AG09309 (cell line): ENCODE data around the gene CYP4F8.
"Not testable (repeated sequence)": the region's sequence is repeated elsewhere in the genome, so short reads cannot be mapped to it uniquely, and the experiment has no call there.

Experiments used
- DNase-seq: peaks from one replicate; pipeline ENCODE4 v3.0.0-alpha.2; 2010; ENCODE audit warnings: low read depth
- H3K4me3 ChIP-seq: 2 replicates; pipeline ENCODE4 v1.5.1; 2011; ENCODE audit warnings: mild to moderate bottlenecking, low read depth, low read length, moderate library complexity; ENCODE audit not compliant: control insufficient read depth
- TF ChIP-seq, protein P1 (sequence below): IDR thresholded peaks from 2 replicates; pipeline ENCODE4 v1.5.1; 2011; ENCODE audit warnings: mild to moderate bottlenecking, low read depth, low read length, inconsistent platforms; ENCODE audit not compliant: insufficient read depth, control insufficient read depth; ENCODE audit errors: missing control alignments

Gene CYP4F8

DNA sequence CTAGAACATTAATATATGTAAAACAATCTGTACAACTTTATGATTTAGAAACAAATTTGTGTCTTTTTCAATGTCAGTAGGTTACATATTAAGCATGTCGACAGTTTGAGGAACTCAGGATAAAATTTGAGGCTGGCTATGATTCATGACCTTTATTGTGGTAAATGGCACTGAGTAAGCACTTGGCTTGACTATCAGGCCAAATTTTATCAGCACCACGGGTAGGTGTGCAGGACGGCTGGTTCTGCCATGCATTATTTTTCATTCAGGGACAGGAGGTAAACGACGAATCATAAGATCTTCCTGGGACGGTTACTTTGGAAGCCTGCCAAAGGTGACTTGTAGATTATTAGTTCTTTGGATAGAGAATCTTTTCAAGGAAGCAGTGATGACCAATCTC is 19.9 kb upstream of the CYP4F8 start:
- TF ChIP-seq, protein P1, sequence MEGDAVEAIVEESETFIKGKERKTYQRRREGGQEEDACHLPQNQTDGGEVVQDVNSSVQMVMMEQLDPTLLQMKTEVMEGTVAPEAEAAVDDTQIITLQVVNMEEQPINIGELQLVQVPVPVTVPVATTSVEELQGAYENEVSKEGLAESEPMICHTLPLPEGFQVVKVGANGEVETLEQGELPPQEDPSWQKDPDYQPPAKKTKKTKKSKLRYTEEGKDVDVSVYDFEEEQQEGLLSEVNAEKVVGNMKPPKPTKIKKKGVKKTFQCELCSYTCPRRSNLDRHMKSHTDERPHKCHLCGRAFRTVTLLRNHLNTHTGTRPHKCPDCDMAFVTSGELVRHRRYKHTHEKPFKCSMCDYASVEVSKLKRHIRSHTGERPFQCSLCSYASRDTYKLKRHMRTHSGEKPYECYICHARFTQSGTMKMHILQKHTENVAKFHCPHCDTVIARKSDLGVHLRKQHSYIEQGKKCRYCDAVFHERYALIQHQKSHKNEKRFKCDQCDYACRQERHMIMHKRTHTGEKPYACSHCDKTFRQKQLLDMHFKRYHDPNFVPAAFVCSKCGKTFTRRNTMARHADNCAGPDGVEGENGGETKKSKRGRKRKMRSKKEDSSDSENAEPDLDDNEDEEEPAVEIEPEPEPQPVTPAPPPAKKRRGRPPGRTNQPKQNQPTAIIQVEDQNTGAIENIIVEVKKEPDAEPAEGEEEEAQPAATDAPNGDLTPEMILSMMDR, result no peak
- H3K4me3 ChIP-seq, result no peak overlapping the region
- no peak for DNase-seq

DNA sequence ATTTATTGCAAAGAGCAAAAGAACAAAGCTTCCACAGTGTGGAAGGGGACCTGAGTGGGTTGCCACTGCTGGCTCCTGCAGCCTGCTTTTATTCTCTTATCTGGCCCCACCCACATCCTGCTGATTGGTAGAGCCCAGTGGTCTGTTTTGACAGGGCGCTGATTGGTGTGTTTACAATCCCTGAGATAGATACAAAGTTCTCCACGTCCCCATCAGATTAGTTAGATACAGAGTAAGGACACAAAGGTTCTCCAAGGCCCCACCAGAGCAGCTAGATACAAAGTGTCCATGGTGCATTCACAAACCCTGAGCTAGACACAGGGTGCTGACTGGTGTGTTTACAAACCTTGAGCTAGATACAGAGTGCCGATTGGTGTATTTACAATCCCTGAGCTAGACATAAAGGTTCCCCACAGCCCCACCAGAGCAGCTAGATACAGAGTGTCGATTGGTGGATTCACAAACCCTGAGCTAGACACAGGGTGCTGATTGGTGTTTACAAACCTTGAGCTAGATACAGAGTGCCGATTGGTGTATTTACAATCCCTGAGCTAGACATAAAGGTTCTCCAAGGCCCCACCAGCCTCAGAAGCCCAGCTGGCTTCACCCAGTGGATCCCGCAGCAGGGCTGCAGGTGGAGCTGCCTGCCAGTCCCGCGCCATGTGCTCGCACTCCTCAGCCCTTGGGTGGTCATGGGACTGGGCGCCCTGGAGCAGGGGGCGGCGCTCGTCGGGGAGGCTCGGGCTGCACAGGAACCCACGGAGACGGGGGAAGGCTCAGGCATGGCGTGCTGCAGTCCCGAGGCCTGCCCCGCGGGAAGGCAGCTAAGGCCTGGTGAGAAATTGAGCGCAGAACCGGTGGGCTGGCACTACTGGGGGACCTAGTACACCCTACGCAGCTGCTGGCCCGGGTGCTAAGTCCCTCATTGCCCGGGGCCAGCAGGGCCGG is 6.8 kb upstream of the CYP4F8 start:
- H3K4me3 ChIP-seq, DNase-seq: not testable (repeated sequence)

DNA sequence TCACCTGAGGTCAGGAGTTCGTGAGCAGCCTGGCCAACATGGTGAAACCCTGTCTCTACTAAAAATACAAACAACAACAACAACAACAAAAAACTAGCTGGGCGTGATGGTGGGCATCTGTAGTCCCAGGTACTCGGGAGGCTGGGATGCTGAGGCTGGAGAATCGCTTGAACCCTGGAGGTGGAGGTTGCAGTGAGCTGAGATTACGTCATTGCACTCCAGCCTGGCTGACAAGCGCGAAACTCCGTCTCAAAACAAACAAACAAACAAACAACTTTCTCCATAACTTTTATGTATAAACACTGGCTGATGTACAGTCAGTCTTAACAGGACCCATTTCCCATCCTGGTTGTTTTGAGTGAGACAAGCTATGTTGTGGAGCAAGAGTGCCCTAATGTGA is 5.8 kb upstream of the CYP4F8 start:
- no peak for DNase-seq
- TF ChIP-seq, protein P1, result no peak
- H3K4me3 ChIP-seq, result no peak overlapping the region

DNA sequence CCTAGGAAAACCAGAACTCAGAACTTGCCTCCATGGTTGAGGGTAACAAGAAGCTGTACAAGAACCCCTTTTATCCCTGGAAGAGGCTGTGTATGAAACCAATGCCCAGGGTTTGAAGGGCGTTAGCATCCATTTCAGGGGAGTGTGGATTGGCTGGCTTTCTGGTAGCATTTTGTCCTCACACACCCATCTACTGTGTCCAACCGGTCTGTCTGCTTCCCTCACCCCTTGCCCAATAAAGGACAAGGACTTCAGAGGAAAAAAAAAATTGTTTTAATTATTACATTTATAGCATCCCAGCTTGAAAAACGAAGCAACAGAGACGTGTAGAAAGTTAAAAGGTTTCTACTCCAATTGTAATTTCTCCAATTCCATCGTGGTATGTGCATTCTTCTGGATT is 2.7 kb upstream of the CYP4F8 start:
- TF ChIP-seq, protein P1, result no peak
- no peak for DNase-seq
- no peak overlapping the region for H3K4me3 ChIP-seq

DNA sequence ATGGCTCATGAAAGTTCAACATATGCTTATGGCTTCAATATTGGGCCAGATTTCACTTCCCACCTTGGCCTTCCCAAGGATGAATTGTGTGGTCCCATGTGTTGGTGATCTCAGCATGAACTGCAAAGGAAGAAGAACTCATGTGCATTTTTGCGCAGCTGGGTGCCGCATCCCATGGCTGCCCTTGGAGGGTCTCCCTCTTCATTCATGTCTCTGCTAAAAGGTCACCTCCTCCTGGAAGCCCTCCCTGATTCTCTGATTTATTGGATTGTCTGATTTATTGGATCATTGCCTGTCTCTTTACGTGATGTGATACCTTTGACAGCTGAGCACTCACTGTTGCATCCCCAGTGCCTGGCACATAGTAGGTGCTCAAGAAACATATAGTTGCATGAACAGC is 1.7 kb upstream of the CYP4F8 start:
- TF ChIP-seq, protein P1, result no peak
- DNase-seq, result no peak
- no peak overlapping the region for H3K4me3 ChIP-seq

DNA sequence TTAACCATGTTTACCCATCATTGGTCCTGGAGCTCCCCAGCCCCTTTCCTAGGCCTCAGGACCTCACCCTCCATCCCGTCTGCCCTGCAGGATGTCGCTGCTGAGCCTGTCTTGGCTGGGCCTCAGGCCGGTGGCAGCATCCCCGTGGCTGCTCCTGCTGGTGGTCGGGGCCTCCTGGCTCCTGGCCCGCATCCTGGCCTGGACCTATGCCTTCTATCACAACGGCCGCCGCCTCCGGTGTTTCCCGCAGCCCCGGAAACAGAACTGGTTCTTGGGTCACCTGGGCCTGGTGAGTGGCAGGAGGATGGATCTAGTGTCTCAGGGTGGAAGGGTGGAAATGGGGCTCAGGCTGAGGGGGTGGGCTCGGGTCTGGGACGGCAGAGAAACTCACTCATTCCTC is 508 bp downstream of the CYP4F8 start:
- TF ChIP-seq, protein P1, result no peak
- H3K4me3 ChIP-seq, result no peak overlapping the region
- DNase-seq, result no peak

DNA sequence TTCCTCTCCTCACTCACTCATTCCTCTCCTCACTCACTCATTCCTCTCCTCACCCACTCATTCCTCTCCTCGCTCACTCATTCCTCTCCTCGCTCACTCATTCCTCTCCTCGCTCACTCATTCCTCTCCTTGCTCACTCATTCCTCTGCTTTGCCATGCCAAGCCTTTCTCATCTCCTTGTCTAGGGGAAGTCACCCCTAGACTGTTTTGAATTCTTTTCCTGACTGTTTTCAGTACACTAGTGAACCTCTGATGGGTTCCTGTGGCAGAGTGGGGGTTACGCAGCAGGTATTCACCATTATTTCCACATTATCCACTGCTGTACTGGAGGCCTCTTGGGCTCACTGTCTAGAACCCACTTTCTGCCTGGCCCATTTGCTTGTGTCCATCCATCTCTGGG is 1.2 kb downstream of the CYP4F8 start:
- no peak overlapping the region for H3K4me3 ChIP-seq
- DNase-seq, result no peak
- TF ChIP-seq, protein P1, result no peak
